Transverse colon (tissue), 4 donors: Measurements from ENCODE around the gene CHP2. TPM values are rescaled to one million over a fixed set of nuclear protein-coding genes. Genes with fewer than 3 reads are reported as not detected.

ENCODE experiments used
- DNase-seq: peaks from one replicate; pipeline ENCODE4 v3.0.0-alpha.2; 2019
- H3K27ac ChIP-seq, 4 donors: fragments of 200-600 bp; sonication (generic); 2 replicates each; pipeline ENCODE4 v1.5.1; 2016 to 2018; ENCODE audit warnings: inconsistent platforms in 4 of 4
- H3K27me3 ChIP-seq: fragments of 200-600 bp; sonication (generic); 2 replicates; pipeline ENCODE4 v1.5.1; 2017; ENCODE audit warnings: inconsistent platforms
- H3K36me3 ChIP-seq, 4 donors: fragments of 200-600 bp; sonication (generic); 2 replicates each; pipeline ENCODE4 v1.5.1; 2017 to 2019; ENCODE audit warnings: inconsistent platforms in 4 of 4
- H3K4me1 ChIP-seq, 4 donors: fragments of 200-600 bp; sonication (generic); 2 replicates each; pipeline ENCODE4 v1.5.1; 2017 to 2020; ENCODE audit warnings: inconsistent platforms in 4 of 4
- H3K4me3 ChIP-seq, 4 donors: fragments of 200-600 bp; sonication (generic); 1 replicate in 1 of 4; 2 replicates in 3 of 4; pipeline versions ENCODE4 v1.5.1 to v1.6.1; 2017 to 2019; ENCODE audit warnings: inconsistent platforms in 4 of 4
- H3K9me3 ChIP-seq, 2 donors: fragments of 200-600 bp; sonication (generic); 2 replicates each; pipeline ENCODE4 v1.5.1; 2017 to 2019; ENCODE audit warnings: inconsistent platforms in 2 of 2
- CTCF ChIP-seq, 5 experiments: fragments of 200-600 bp in 3 of 5; fragments of 450-650 bp in 2 of 5; sonication (generic) in 3 of 5; IDR thresholded peaks; 1 replicate in 2 of 5; 2 replicates in 3 of 5; pipeline ENCODE4 v1.5.1; 2016 to 2017; ENCODE audit warnings: antibody characterized with exemption in 5 of 5, inconsistent platforms in 3 of 5, mild to moderate bottlenecking in 2 of 5, moderate library complexity in 1 of 5
- EP300 ChIP-seq: sonication (generic); formaldehyde crosslinking; IDR thresholded peaks from one replicate; pipeline ENCODE4 v1.6.1; 2017; ENCODE audit warnings: antibody characterized with exemption, low read depth
- POLR2A ChIP-seq: fragments of 450-650 bp; IDR thresholded peaks from one replicate; pipeline ENCODE4 v1.6.1; 2016; ENCODE audit warnings: antibody characterized with exemption, mild to moderate bottlenecking, moderate library complexity
- POLR2AphosphoS5 ChIP-seq, 3 donors: sonication (generic); formaldehyde crosslinking; IDR thresholded peaks; one replicate each; pipeline ENCODE4 v1.6.1; 2016; ENCODE audit warnings: antibody characterized with exemption in 3 of 3
- WGBS, 2 donors: methylation state at CpG; one replicate each; pipeline ENCODE4 v1.1.5; 2018; ENCODE audit warnings: low coverage in 1 of 2; 5-methylcytosine and 5-hydroxymethylcytosine counted together
- in situ Hi-C, 4 donors: fragments of 200-750 bp; cut with MboI; loops; one replicate each; pipeline versions ENCODE4 v1.15.0 to v1.15.1; 2017; ENCODE audit warnings: low sequenced_read_pairs in 3 of 4, low pct_ligation_motif_present in 1 of 4, low pct_unique_long_range_greater_than_20kb in 1 of 4
- intact Hi-C: fragments of 100-400 bp; cut with DNase I; formaldehyde crosslinking; loops from one replicate; pipeline ENCODE4 v1.15.1; 2023; ENCODE audit warnings: low total_unique reads
- total RNA-seq, 4 donors: library from RNA; depleted of rRNA; stranded (reverse); fragments of >200 nt; gene quantifications; one replicate each; pipeline ENCODE4 v1.1.0, GENCODE V29; 2016

CHP2 gene
- total RNA-seq, 4 donors from 2014 or later = 90.9 to 264 (median 122) TPM

GRCh38 chr16:23771027-23771426, 16.2 kb downstream of the CHP2 start:
- Histone ChIP-seq H3K36me3 (no peaks in the 10 kb centered on the region), H3K27me3 (no peaks in the 10 kb centered on the region), H3K4me1 (peaks cover 0 to 21% (median 0%) of the 10 kb centered on the region in 4 donors), H3K4me3 (no peak overlapping the region), H3K9me3 (no peaks in the 10 kb centered on the region), H3K27ac (no peak overlapping the region)
- WGBS, 2 donors = 82 to 83% methylated on average over 8 of the region's 8 CpGs
- in situ Hi-C loops = no loop called here
- intact Hi-C loops = no loop called here
- DNase-seq = no peak
- TF ChIP-seq CTCF (IDR thresholded peaks at IDR 0.05) = no peak
- no peak for TF ChIP-seq POLR2A
- no peak for TF ChIP-seq EP300
- TF ChIP-seq POLR2AphosphoS5 (IDR thresholded peaks at IDR 0.05) = no peak

- 37 to 58% methylated on average over 2 of the region's 2 CpGs for WGBS, 2 donors
- no peaks in the 10 kb centered on the region for H3K36me3 ChIP-seq
- H3K27me3 ChIP-seq = no peaks in the 10 kb centered on the region
- H3K27ac ChIP-seq = no peak overlapping the region
- DNase-seq = no peak
- intact Hi-C loops (no loop called here), in situ Hi-C loops (no loop called here)
- no peak overlapping the region for H3K4me3 ChIP-seq
- H3K4me1 ChIP-seq = peaks cover 0 to 14% (median 0%) of the 10 kb centered on the region in 4 donors
- no peaks in the 10 kb centered on the region for H3K9me3 ChIP-seq
- TF ChIP-seq POLR2A (no peak), CTCF (IDR thresholded peaks at IDR 0.05) (no peak), POLR2AphosphoS5 (IDR thresholded peaks at IDR 0.05) (no peak), EP300 (no peak)
Observed at GRCh38 chr16:23771642-23772041, 16.8 kb downstream of the CHP2 start.

GRCh38 chr16:23773339-23773738, 18.5 kb downstream of the CHP2 start:
- intact Hi-C loops = no loop called here

GRCh38 chr16:23781176-23781575, 26.4 kb downstream of the CHP2 start:
- in situ Hi-C loops (no loop called here), intact Hi-C loops (no loop called here)
- Histone ChIP-seq H3K4me1 (peaks cover 0 to 15% (median 6%) of the 10 kb centered on the region in 4 donors), H3K36me3 (no peaks in the 10 kb centered on the region), H3K4me3 (no peak overlapping the region), H3K27ac (peak overlapping the region; percentile 25 to 73 (median 62)), H3K27me3 (no peaks in the 10 kb centered on the region), H3K9me3 (no peaks in the 10 kb centered on the region)
- 50 to 80% methylated on average over 1 of the region's 1 CpG for WGBS, 2 donors
- TF ChIP-seq EP300 (no peak), POLR2AphosphoS5 (IDR thresholded peaks at IDR 0.05) (no peak), POLR2A (no peak), CTCF (IDR thresholded peaks at IDR 0.05) (no peak)
- DNase-seq = no peak

More at GRCh38 chr16:23773339-23773738, 18.5 kb downstream of the CHP2 start:
- DNase-seq = no peak
- no peaks in the 10 kb centered on the region for H3K36me3 ChIP-seq
- H3K4me1 ChIP-seq = peaks cover 0 to 7% (median 0%) of the 10 kb centered on the region in 4 donors
- TF ChIP-seq CTCF (IDR thresholded peaks at IDR 0.05) (no peak), POLR2A (no peak), EP300 (no peak), POLR2AphosphoS5 (IDR thresholded peaks at IDR 0.05) (no peak)
- H3K27me3 ChIP-seq = no peaks in the 10 kb centered on the region
- no peak overlapping the region for H3K4me3 ChIP-seq
- no peaks in the 10 kb centered on the region for H3K9me3 ChIP-seq
- WGBS, 2 donors = 86% methylated on average over 2 of the region's 2 CpGs
- in situ Hi-C loops = no loop called here
- H3K27ac ChIP-seq = no peak overlapping the region
